ENCODE data around the gene ZNF611. TPM values are rescaled to one million over a fixed set of nuclear protein-coding genes. Genes with fewer than 3 reads are reported as not detected.
"Not testable (repeated sequence)": the region's sequence is repeated elsewhere in the genome, so short reads cannot be mapped to it uniquely, and the experiment has no call there.

ZNF611 gene
- total RNA-seq, 1 donor from 2014 or later = 24.4 TPM

DNA sequence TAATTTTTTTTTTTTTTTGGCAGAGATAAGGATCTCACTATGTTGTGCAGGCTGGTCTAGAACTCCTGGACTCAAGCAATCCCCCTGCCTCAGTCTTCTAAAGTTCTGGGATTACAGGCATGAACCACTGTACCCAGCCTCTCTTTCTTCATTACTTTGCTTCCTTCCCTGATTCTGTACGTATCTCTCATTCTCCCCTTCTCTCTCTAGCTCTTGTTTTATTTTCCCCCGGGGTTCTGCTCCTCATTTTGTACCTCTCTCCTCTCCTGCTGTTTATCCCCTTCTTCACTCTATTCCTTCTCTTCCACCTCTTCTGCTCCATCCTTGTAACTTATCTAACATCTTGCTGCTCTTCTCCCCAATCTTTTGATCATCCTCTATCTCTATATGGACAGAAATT, 46.5 kb downstream of the ZNF611 start:
- DNase-seq = no peak
- TF ChIP-seq, protein P1, sequence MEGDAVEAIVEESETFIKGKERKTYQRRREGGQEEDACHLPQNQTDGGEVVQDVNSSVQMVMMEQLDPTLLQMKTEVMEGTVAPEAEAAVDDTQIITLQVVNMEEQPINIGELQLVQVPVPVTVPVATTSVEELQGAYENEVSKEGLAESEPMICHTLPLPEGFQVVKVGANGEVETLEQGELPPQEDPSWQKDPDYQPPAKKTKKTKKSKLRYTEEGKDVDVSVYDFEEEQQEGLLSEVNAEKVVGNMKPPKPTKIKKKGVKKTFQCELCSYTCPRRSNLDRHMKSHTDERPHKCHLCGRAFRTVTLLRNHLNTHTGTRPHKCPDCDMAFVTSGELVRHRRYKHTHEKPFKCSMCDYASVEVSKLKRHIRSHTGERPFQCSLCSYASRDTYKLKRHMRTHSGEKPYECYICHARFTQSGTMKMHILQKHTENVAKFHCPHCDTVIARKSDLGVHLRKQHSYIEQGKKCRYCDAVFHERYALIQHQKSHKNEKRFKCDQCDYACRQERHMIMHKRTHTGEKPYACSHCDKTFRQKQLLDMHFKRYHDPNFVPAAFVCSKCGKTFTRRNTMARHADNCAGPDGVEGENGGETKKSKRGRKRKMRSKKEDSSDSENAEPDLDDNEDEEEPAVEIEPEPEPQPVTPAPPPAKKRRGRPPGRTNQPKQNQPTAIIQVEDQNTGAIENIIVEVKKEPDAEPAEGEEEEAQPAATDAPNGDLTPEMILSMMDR (IDR thresholded peaks at IDR 0.05) = no peak
- Histone ChIP-seq H3K4me3 (no peak overlapping the region), H3K36me3 (no peaks in the 10 kb centered on the region), H3K9me3 (no peaks in the 10 kb centered on the region), H3K27me3 (ENCODE audit: low read depth) (no peaks in the 10 kb centered on the region), H3K27ac (no peak overlapping the region), H3K4me1 (peaks cover 14% of the 10 kb centered on the region)
- intact Hi-C loops (cut with DNase I) = no loop called here
- no peak for ATAC-seq

DNA sequence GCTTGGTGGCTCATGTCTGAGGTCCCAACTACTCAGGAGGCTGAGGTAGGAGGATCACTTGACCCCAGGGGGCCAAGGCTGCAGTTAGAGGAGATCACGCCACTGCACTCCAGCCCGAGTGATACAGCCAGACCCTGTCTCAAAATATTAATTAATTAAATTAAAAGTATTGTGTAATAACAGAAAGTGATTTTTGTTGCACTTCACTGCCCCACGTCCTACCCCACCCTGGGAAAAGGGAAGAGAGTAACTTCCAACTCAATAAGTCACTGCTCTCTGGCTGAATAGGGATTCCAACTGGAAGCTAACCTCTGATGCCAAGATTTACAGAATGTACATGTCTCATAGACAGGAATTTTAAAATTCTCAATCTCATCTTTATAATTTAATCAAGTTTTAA, 47.2 kb downstream of the ZNF611 start:
- Histone ChIP-seq H3K36me3 (no peaks in the 10 kb centered on the region), H3K27ac (no peak overlapping the region), H3K27me3 (ENCODE audit: low read depth) (no peaks in the 10 kb centered on the region), H3K4me1 (peaks cover 14% of the 10 kb centered on the region), H3K4me3 (no peak overlapping the region), H3K9me3 (no peaks in the 10 kb centered on the region)
- no peak for DNase-seq
- ATAC-seq = no peak
- intact Hi-C loops (cut with DNase I) = no loop called here
- TF ChIP-seq, protein P1 (IDR thresholded peaks at IDR 0.05) = no peak

DNA sequence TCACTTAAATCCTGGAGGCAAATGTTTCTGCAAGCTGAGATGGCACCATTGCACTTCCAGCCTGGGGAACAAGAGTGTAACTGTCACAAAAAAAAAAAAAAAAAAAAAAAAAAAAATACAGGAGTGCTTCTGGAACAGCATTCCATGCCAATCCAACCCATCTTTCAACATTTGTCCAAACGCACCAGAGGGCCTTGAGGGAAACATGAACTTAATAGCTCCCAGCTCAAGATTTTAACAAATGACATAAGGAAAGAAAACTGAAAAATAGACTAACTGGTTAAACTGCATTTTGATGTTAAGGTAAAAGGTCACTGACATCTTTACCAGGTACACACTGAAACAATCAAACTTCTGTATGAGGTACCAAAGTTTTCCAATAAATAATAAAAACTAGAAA, 49.0 kb downstream of the ZNF611 start:
- H3K27ac ChIP-seq = no peak overlapping the region
- DNase-seq (no peak), ATAC-seq (no peak)
- no peaks in the 10 kb centered on the region for H3K9me3 ChIP-seq
- H3K4me1 ChIP-seq = peaks cover 9% of the 10 kb centered on the region
- TF ChIP-seq, protein P1 (IDR thresholded peaks at IDR 0.05) = no peak
- intact Hi-C loops (cut with DNase I) = no loop called here
- no peaks in the 10 kb centered on the region for H3K27me3 ChIP-seq (ENCODE audit: low read depth)
- H3K4me3 ChIP-seq = no peak overlapping the region
- H3K36me3 ChIP-seq = no peaks in the 10 kb centered on the region

DNA sequence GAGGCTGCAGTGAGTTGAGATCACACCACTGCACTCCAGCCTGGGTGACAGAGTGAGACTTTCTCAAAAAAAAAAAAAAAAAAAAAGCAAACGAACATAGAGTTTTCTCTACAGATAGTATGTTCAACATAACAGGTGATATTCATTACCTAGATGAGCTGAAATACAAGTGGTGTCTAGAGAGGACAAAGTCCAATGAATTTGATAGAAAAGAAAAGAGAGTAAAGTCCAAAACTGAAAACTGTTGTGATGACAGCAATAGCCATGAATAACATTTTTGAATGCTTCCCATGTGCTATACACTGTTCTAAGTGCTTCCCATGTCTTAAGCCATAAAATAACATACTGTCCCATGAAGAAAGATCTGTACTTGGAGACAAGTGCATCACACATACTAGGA, 53.6 kb downstream of the ZNF611 start:
- ATAC-seq; intact Hi-C loops (cut with DNase I); H3K9me3 ChIP-seq; H3K36me3 ChIP-seq; H3K27me3 ChIP-seq (ENCODE audit: low read depth); DNase-seq; H3K4me1 ChIP-seq; H3K27ac ChIP-seq; H3K4me3 ChIP-seq: not testable (repeated sequence)

DNA sequence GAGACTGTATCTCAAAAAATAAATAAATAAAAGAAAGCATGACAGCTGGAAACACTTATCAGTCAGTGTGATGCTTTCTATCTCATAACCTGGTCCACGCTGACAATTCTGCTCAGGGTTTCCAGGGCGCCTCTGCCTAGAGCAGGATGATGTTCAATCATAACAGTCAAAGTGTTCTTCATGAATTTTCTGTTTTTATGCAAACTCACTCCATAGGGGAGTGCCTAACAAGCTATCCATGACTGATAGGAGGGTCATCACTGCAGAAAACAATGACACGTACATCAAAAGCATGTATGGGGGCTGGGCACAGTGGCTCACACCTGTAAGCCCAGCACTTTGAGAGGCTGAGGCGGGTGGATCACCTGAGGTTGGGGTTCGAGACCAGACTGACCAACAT, 55.2 kb downstream of the ZNF611 start:
- Histone ChIP-seq H3K4me3 (no peak overlapping the region), H3K4me1 (no peaks in the 10 kb centered on the region), H3K27me3 (ENCODE audit: low read depth) (no peaks in the 10 kb centered on the region), H3K27ac (no peak overlapping the region), H3K36me3 (peaks cover 3% of the 10 kb centered on the region), H3K9me3 (no peaks in the 10 kb centered on the region)
- ATAC-seq (no peak), DNase-seq (no peak)
- intact Hi-C loops (cut with DNase I) = no loop called here
- TF ChIP-seq, protein P1 (IDR thresholded peaks at IDR 0.05) = no peak

DNA sequence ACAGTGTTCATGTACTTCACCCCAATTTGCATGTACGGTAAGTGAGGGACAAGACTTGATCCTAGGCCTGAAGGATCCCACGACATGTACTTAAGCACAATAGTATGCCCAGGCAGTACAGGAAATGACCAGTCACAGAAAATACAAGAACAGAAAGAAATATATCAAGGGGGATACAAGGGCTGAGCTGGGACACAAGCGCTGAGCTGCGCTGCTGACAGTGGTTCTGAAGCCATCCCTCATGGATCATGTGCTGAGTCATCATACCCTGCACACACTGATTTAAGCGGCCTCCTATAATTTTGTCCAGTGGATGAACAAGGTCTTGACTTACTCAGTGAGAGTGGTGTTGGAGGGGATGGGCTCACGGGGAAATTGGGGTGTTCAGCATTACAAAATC, 59.6 kb downstream of the ZNF611 start:
- ATAC-seq; H3K4me1 ChIP-seq; DNase-seq; intact Hi-C loops (cut with DNase I); H3K27ac ChIP-seq; H3K4me3 ChIP-seq; H3K36me3 ChIP-seq; H3K27me3 ChIP-seq (ENCODE audit: low read depth); H3K9me3 ChIP-seq: not testable (repeated sequence)

DNA sequence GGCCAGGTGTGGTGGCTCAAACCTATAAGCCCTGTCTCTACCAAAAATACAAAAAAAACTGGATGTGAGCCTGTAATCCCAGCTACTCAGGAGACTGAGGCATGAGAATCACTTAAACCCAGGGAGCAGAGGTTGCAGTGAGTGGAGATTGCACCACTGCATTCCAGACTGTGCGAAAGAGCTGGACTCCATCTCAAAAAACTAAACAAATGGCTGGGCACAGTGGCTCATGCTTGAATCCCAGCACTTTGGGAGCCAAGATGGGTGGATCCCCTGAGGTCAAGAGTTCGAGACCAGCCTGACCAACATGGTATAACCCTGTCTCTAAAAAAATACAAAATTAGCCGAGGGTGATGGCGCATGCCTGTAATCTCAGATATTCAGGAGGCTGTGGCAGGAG, 61.8 kb downstream of the ZNF611 start:
- Histone ChIP-seq H3K27ac (no peak overlapping the region), H3K9me3 (no peaks in the 10 kb centered on the region), H3K4me1 (no peaks in the 10 kb centered on the region), H3K4me3 (no peak overlapping the region), H3K27me3 (ENCODE audit: low read depth) (no peaks in the 10 kb centered on the region), H3K36me3 (no peaks in the 10 kb centered on the region)
- intact Hi-C loops (cut with DNase I) = no loop called here
- DNase-seq (no peak), ATAC-seq (no peak)
- TF ChIP-seq, protein P1 (IDR thresholded peaks at IDR 0.05) = no peak

Data from lower lobe of right lung (tissue), 2 donors.